KBM-7 (cell line): ENCODE measurements around the gene IRAG1.

Experiments
- DNase-seq: peaks from one replicate; pipeline ENCODE4 v3.0.0-alpha.2; 2015
- in situ Hi-C: fragments of 300-500 bp; cut with MboI; formaldehyde crosslinking; loops from 2 replicates; pipeline ENCODE4 v1.14.3; 2020; ENCODE audit warnings: low sequenced_read_pairs, low pct_unique_long_range_greater_than_20kb, mixed read lengths

Gene IRAG1

GRCh38 chr11:10653946-10654810 is 39.4 kb downstream of the IRAG1 start:
- peak; percentile 68 for DNase-seq
- in situ Hi-C loops, result no loop called here

DNA sequence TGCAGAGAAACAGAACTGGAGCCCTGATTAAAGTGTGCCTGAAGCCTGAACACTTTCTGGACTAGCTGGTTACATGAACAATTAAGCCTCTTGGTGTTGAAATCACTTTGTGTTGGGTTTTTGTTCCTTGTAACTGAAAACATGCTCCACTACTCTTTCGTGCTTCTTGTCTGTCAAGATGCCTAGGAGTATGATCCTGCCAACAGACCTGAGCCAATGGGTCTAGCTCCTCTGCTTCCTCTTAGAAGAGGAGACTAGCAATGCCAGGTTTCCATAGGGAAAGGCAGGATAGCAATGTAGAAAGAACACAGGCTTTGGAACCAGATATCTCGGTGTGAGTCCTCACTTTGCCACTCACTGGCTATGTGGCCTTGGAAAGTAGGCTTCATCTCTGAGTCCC is 40.3 kb downstream of the IRAG1 start:
- DNase-seq, result no peak
- in situ Hi-C loops, result no loop called here

DNA sequence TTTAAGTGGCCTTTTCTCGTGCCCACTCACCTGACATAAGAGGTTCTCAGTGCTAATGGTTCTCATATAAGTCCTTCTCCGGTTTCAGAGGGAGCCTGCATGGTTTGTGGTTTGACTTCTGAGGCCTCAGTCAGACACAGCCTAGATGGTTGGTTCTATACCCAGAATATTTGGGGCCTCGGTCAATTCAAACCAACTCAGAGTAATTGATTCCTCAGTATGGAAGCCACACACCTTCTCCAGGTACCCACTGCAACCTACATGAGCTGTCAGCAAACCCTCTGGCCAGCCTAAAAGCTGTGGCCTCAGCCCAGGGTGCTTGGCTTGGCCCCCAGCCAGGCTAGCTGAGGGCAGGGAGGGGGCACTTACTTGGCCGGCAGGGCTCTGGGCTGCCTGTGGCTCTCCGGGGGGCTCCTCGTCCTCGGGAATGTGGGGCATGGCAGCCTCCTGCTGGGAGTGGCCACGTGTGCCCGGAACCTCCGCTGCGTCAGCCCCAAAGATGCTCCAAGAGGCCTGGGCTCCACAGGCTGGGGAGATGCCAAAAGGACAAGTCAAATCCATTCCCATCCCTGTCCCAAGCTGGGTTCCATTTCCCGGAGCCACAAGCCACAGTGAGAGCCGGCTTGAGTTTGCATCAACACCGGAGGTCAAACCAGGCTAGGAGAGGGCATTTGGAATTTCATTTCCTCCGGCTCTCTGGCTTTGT is 41.7 kb downstream of the IRAG1 start:
- DNase-seq, result no peak
- in situ Hi-C loops, result no loop called here

GRCh38 chr11:10650630-10651029 is 42.9 kb downstream of the IRAG1 start:
- in situ Hi-C loops, result no loop called here
- DNase-seq, result no peak

DNA sequence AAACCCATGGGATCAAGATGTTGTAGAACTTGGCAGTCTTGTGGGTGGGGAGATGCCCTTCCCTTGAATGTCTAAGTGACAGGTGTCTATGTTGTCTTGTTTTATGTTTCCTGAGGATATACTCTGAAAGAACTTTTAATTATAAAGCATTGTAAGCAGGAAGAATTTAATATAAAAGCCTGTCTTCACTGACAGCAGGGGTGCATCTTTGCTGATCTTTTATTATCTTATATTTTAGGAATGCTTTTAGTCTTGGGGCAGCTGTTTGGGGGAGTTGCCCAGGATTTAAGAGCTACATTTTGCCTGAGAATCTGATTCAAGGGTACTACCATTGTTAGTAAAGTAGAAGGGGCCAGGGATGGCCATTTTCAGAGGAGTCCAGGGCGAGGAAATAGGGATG is 43.4 kb downstream of the IRAG1 start:
- no peak for DNase-seq
- in situ Hi-C loops, result no loop called here

- in situ Hi-C loops, result loop anchor here (25.0 kb wide), 1 partner anchor 88 kb away; no protein-coding TSS in a partner anchor
- DNase-seq, result no peak
Measured at GRCh38 chr11:10648871-10649270, 44.7 kb downstream of the IRAG1 start.

DNA sequence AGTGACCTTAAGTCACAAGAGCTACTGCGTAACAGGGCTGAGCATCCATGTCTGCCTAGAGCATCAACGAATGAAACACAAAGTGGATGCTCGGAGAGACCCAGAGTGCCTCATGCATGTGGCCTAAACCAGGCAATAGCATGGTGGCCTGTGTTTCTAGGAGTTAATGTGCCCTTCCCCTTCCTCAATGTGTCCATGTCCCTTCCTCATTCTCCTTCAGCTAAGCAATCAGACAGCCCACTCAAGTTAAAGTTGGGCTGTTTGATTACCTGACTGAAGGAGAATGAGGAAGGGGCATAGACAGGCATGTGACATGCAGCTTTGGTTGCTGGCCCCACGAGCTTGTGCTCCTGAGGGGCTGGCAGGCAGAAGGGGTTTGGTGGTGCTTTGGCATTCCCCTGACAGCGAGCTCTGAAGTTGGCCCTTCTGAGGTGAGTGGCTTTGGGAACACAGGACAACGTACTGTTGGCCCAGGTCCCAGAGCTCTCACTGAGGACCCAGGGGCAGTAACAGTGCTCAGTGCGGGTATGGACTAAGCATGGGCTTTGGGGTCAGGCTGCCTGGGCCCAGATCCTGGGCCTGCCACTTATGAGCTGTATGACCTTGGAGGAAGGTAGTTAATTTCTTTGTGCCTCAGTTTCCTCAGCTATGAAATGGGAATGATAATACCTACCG is 46.7 kb downstream of the IRAG1 start:
- DNase-seq, result peak; percentile 48

GRCh38 chr11:10646005-10646404 is 47.5 kb downstream of the IRAG1 start:
- in situ Hi-C loops, result loop anchor here (25.0 kb wide), 1 partner anchor 91 kb away; no protein-coding TSS in a partner anchor
- DNase-seq, result no peak

More for the DNA sequence above, 46.7 kb downstream of the IRAG1 start:
- in situ Hi-C loops, result loop anchor here (25.0 kb wide), 1 partner anchor 90 kb away; no protein-coding TSS in a partner anchor

GRCh38 chr11:10645212-10645795 is 48.3 kb downstream of the IRAG1 start:
- in situ Hi-C loops, result loop anchor here (25.0 kb wide), 1 partner anchor 92 kb away; no protein-coding TSS in a partner anchor
- DNase-seq, result no peak
